SK-N-SH treated with all-trans-retinoic acid at 6 μM for 48 hours (cell line): ENCODE data around the gene TIAM1.

Experiments used
- ATAC-seq: fragments of 200-7000 bp; cut with Tn5 transposase; 3 replicates; pipeline ENCODE4 v1.9.1; 2020; ENCODE audit warnings: mild to moderate bottlenecking, moderate library complexity
- ARNTL ChIP-seq: fragments of 450-650 bp; formaldehyde crosslinking; IDR thresholded peaks from 2 replicates; pipeline ENCODE4 v1.5.0; 2020; ENCODE audit warnings: low read depth, mild to moderate bottlenecking, moderate library complexity, borderline replicate concordance
- BACH2 ChIP-seq: fragments of 250-450 bp; sonication (Bioruptor Pico); IDR thresholded peaks from 2 replicates; pipeline ENCODE4 v1.9.0; 2021; ENCODE audit warnings: mild to moderate bottlenecking, borderline replicate concordance
- CSDC2 ChIP-seq: fragments of 250-450 bp; sonication (Bioruptor Pico); IDR thresholded peaks from 2 replicates; pipeline ENCODE4 v1.5.0; 2020; ENCODE audit warnings: mild to moderate bottlenecking, moderate library complexity
- ESRRG ChIP-seq: fragments of 250-450 bp; sonication (Bioruptor Pico); IDR thresholded peaks from 2 replicates; pipeline ENCODE4 v1.6.1; 2021; ENCODE audit warnings: mild to moderate bottlenecking
- GLIS3 ChIP-seq: fragments of 250-450 bp; sonication (Bioruptor Pico); IDR thresholded peaks from 2 replicates; pipeline ENCODE4 v1.5.0; 2020; ENCODE audit warnings: mild to moderate bottlenecking, moderate library complexity
- ISL1 ChIP-seq: fragments of 250-450 bp; sonication (Bioruptor Pico); IDR thresholded peaks from 2 replicates; pipeline ENCODE4 v2.1.2; 2022; ENCODE audit warnings: mild to moderate bottlenecking, moderate library complexity
- PPARA ChIP-seq: fragments of 250-450 bp; sonication (Bioruptor Pico); IDR thresholded peaks from 2 replicates; pipeline ENCODE4 v1.5.0; 2020; ENCODE audit warnings: mild to moderate bottlenecking, borderline replicate concordance
- TCF4 ChIP-seq: fragments of 250-450 bp; sonication (Bioruptor Pico); IDR thresholded peaks from 2 replicates; pipeline ENCODE4 v1.8.0; 2021; ENCODE audit warnings: mild to moderate bottlenecking, moderate library complexity, borderline replicate concordance
- TOX ChIP-seq: fragments of 250-450 bp; sonication (Bioruptor Pico); IDR thresholded peaks from 2 replicates; pipeline ENCODE4 v1.8.0; 2021; ENCODE audit warnings: mild to moderate bottlenecking, moderate library complexity, borderline replicate concordance
- ZC3H10 ChIP-seq: fragments of 250-450 bp; sonication (Bioruptor Pico); IDR thresholded peaks from 2 replicates; pipeline ENCODE4 v1.5.1; 2021; ENCODE audit warnings: mild to moderate bottlenecking, moderate library complexity
- ZFP3 ChIP-seq: fragments of 250-450 bp; sonication (Bioruptor Pico); IDR thresholded peaks from 2 replicates; pipeline ENCODE4 v1.5.0; 2020; ENCODE audit warnings: mild to moderate bottlenecking, moderate library complexity
- ZFP30 ChIP-seq: fragments of 450-650 bp; formaldehyde crosslinking; IDR thresholded peaks from 2 replicates; pipeline ENCODE4 v1.5.0; 2022; ENCODE audit warnings: mild to moderate bottlenecking, moderate library complexity
- ZNF565 ChIP-seq: fragments of 450-650 bp; formaldehyde crosslinking; conservative IDR thresholded peaks from 2 replicates; pipeline ENCODE4 v1.5.0; 2020; ENCODE audit warnings: low read depth, mild to moderate bottlenecking, moderate library complexity
- ZNF70 ChIP-seq: fragments of 450-650 bp; formaldehyde crosslinking; IDR thresholded peaks from 2 replicates; pipeline ENCODE4 v1.5.0; 2020; ENCODE audit warnings: mild to moderate bottlenecking, moderate library complexity
- ZNF8 ChIP-seq: fragments of 450-650 bp; formaldehyde crosslinking; IDR thresholded peaks from 2 replicates; pipeline ENCODE4 v1.5.0; 2020; ENCODE audit warnings: mild to moderate bottlenecking, moderate library complexity
- TF ChIP-seq, protein P1 (sequence below): fragments of 250-450 bp; sonication (Bioruptor Pico); IDR thresholded peaks from 2 replicates; pipeline ENCODE4 v1.5.1; 2020; ENCODE audit warnings: low read depth, mild to moderate bottlenecking, moderate library complexity
- TF ChIP-seq, protein P2 (sequence below): fragments of 250-450 bp; sonication (Bioruptor Pico); IDR thresholded peaks from 2 replicates; pipeline ENCODE4 v1.8.0; 2020; ENCODE audit warnings: mild to moderate bottlenecking, moderate library complexity, borderline replicate concordance
- TF ChIP-seq, protein P3 (sequence below): fragments of 250-450 bp; sonication (Bioruptor Pico); IDR thresholded peaks from 2 replicates; pipeline ENCODE4 v1.5.0; 2020; ENCODE audit warnings: mild to moderate bottlenecking, moderate library complexity

Gene TIAM1

DNA sequence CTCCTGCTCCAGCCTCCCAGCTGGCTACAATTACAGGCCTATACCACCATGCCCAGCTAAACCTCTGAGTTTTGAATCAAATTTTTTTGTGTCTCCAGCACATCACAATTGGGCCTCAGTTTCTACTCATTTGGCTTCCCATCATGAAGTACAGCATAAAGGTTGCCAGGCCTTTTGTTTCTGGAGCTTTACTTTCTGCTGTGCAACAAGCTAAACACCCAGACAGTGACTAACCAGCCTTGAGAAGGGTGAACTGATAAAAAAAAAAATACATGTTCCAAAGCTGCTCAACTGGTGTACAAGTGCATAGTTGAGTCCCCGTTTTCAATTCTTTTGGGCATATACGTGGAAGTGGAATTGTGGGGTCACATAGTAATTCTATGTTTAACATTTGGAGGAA is 25.1 kb downstream of the TIAM1 start:
- ATAC-seq, result no peak
- TF ChIP-seq ZNF8 (CRISPR knock-in tag) (no peak), PPARA (CRISPR knock-in tag) (no peak)
- TF ChIP-seq, protein P1, sequence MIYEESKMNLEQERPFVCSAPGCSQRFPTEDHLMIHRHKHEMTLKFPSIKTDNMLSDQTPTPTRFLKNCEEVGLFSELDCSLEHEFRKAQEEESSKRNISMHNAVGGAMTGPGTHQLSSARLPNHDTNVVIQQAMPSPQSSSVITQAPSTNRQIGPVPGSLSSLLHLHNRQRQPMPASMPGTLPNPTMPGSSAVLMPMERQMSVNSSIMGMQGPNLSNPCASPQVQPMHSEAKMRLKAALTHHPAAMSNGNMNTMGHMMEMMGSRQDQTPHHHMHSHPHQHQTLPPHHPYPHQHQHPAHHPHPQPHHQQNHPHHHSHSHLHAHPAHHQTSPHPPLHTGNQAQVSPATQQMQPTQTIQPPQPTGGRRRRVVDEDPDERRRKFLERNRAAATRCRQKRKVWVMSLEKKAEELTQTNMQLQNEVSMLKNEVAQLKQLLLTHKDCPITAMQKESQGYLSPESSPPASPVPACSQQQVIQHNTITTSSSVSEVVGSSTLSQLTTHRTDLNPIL (CRISPR knock-in tag), result no peak

DNA sequence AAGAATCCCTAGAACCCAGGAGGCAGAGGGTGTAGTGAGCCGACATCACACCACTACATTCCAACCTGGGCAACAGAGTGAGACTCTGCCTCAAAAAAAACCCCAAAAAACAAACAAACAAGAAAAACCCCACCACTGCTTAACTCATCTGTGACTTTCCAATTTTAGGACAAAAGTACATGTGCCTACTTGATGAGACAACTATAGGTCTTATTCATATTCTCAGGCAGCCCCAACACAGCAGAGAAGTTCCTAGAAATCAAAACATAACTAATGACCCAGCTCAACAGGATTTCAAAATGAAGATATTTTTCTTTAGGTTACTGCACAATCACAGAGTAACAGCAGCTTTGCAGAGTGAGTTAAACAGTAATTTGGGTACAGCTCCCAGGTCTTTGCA is 26.4 kb downstream of the TIAM1 start:
- TF ChIP-seq ZFP30 (CRISPR knock-in tag) (no peak), BACH2 (no peak)

DNA sequence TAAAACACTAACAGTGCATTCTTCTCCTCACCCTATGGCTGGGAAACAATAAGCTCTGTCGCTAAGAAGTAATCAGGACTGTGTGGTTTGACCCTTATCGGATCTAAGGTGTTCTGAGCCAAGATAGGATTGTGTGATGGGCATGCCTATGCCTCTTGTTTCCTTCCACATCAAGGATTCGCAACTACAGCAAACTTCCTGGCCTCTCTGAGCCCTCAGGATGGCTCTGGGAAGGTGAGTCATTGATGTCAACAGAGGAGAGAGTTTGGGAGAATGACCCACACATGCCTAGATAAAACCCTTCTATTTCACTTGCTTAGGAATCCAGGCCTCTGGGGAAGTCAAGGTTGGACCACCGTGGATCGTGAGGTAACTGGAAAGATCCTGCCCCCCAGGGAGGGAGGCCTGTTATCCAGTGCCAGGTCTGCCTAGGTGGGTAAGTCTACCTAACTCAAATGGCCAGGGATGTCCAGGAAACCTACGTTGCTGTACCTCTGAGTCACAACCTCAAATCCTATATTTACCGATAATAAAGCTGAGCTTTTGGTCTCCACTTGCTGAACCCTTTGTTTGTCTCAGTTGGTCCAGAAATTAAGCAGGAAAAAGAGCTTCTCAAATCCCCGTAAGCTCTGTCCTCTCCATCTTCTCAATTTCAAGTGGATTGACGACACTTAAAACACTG is 27.4 kb downstream of the TIAM1 start:
- TF ChIP-seq ARNTL (CRISPR knock-in tag) (no peak), ZC3H10 (CRISPR knock-in tag) (no peak), ESRRG (CRISPR knock-in tag) (no peak), ISL1 (CRISPR knock-in tag) (no peak), ZNF70 (CRISPR knock-in tag) (no peak), ZNF565 (no peak), ZFP3 (CRISPR knock-in tag) (no peak), CSDC2 (CRISPR knock-in tag) (no peak)
- TF ChIP-seq, protein P2, sequence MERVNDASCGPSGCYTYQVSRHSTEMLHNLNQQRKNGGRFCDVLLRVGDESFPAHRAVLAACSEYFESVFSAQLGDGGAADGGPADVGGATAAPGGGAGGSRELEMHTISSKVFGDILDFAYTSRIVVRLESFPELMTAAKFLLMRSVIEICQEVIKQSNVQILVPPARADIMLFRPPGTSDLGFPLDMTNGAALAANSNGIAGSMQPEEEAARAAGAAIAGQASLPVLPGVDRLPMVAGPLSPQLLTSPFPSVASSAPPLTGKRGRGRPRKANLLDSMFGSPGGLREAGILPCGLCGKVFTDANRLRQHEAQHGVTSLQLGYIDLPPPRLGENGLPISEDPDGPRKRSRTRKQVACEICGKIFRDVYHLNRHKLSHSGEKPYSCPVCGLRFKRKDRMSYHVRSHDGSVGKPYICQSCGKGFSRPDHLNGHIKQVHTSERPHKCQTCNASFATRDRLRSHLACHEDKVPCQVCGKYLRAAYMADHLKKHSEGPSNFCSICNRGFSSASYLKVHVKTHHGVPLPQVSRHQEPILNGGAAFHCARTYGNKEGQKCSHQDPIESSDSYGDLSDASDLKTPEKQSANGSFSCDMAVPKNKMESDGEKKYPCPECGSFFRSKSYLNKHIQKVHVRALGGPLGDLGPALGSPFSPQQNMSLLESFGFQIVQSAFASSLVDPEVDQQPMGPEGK, result no peak
- ATAC-seq, result no peak

More for the DNA sequence above, 26.4 kb downstream of the TIAM1 start:
- no peak for ATAC-seq

DNA sequence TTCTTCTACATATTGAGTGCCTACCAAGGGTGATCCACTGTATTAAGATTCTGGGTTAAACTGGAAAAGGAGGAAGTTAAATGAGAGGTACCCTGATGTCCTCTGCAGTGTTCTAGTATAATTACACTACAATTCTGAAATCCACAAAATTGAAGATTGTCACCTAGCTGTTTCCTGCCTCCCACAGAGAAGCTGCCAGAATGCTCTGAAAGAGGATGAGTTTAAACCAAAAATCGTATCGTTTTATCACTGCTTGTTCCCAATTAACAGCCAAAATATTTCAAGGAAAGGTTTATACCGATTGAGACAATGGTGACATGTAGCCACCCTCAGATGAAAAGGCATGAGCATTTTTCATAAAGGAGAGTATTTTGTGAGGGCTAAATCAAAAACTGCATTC is 28.0 kb downstream of the TIAM1 start:
- no peak for TF ChIP-seq BACH2
- TF ChIP-seq ZNF8 (CRISPR knock-in tag), result no peak
- no peak for TF ChIP-seq ARNTL (CRISPR knock-in tag)
- TF ChIP-seq, protein P2, result no peak
- no peak for TF ChIP-seq TOX (CRISPR knock-in tag)
- no peak for TF ChIP-seq ZFP30 (CRISPR knock-in tag)
- TF ChIP-seq ZNF70 (CRISPR knock-in tag), result no peak
- no peak for TF ChIP-seq ZNF565
- TF ChIP-seq TCF4, result no peak
- no peak for ATAC-seq

DNA sequence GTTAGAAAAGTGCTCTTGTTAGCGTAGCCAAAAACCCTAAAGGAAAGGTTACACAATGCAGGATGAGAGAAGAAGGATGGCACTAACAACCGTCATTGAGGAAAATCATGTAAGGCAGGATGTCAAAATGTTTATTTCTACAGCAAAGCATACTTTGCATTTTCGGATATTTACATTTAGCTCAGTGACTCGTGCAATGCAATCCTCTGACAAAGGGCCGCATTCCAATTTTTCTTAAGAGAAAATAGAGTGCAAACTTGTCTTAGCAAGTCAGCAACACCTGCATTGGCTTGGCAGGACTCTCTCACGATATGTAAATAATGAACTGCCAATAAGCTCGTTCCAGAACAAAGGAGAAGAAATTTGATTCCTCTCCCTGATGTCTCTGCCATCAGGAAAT is 33.3 kb downstream of the TIAM1 start:
- TF ChIP-seq, protein P1 (CRISPR knock-in tag), result no peak
- TF ChIP-seq, protein P2, result no peak
- no peak for TF ChIP-seq ZC3H10 (CRISPR knock-in tag)
- TF ChIP-seq, protein P3, sequence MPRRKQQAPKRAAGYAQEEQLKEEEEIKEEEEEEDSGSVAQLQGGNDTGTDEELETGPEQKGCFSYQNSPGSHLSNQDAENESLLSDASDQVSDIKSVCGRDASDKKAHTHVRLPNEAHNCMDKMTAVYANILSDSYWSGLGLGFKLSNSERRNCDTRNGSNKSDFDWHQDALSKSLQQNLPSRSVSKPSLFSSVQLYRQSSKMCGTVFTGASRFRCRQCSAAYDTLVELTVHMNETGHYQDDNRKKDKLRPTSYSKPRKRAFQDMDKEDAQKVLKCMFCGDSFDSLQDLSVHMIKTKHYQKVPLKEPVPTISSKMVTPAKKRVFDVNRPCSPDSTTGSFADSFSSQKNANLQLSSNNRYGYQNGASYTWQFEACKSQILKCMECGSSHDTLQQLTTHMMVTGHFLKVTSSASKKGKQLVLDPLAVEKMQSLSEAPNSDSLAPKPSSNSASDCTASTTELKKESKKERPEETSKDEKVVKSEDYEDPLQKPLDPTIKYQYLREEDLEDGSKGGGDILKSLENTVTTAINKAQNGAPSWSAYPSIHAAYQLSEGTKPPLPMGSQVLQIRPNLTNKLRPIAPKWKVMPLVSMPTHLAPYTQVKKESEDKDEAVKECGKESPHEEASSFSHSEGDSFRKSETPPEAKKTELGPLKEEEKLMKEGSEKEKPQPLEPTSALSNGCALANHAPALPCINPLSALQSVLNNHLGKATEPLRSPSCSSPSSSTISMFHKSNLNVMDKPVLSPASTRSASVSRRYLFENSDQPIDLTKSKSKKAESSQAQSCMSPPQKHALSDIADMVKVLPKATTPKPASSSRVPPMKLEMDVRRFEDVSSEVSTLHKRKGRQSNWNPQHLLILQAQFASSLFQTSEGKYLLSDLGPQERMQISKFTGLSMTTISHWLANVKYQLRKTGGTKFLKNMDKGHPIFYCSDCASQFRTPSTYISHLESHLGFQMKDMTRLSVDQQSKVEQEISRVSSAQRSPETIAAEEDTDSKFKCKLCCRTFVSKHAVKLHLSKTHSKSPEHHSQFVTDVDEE, result no peak
- TF ChIP-seq ZNF70 (CRISPR knock-in tag), result no peak
- no peak for TF ChIP-seq PPARA (CRISPR knock-in tag)
- no peak for TF ChIP-seq TOX (CRISPR knock-in tag)
- no peak for TF ChIP-seq ZNF8 (CRISPR knock-in tag)
- TF ChIP-seq GLIS3 (CRISPR knock-in tag), result no peak
- TF ChIP-seq ZFP3 (CRISPR knock-in tag), result no peak
- TF ChIP-seq ESRRG (CRISPR knock-in tag), result no peak
- no peak for TF ChIP-seq CSDC2 (CRISPR knock-in tag)
- no peak for TF ChIP-seq ISL1 (CRISPR knock-in tag)
- no peak for TF ChIP-seq ARNTL (CRISPR knock-in tag)
- TF ChIP-seq TCF4, result no peak
- no peak for ATAC-seq
